ENCODE measurements around the gene ERMP1.

The ERMP1 gene

DNA sequence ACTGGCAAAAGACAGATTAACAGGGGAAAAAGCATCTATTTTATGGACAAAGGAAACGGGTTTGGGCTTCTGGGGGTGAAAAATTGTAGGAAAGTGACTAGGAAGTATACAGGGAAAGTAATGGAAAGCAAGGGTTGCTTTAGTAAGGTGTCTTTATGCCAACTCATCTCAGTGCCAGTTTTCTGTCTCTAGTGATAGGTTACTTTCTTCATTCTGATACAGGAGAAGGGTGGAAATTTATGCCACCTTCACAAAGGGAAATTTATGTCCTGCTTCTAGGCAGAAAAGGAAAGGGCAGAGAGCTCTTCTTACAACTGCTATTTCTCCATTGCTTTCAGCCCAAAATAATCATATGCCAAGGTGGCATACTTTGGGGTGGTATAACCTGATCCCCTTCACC is 20.1 kb upstream of the ERMP1 start:
- DNase-seq, result no peak

DNA sequence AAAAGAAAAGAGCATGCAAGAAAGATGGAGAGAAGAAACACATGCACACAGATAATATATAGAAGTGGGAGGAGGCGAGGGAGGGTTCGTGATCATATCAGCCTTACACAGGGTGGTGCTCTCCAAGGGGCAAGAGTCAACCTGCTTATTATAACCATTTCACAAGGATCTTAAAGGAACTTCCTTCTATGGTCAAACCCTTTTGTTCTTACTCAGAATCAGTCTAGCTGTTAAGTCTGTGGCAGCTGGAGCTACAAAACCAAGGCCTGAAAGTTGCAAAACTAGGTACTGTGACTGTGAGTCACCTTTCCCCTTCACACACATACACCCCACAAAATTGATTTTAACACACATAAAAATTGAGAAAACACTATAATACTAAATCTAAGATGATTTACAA is 18.5 kb upstream of the ERMP1 start:
- peak; percentile 24 for DNase-seq

DNA sequence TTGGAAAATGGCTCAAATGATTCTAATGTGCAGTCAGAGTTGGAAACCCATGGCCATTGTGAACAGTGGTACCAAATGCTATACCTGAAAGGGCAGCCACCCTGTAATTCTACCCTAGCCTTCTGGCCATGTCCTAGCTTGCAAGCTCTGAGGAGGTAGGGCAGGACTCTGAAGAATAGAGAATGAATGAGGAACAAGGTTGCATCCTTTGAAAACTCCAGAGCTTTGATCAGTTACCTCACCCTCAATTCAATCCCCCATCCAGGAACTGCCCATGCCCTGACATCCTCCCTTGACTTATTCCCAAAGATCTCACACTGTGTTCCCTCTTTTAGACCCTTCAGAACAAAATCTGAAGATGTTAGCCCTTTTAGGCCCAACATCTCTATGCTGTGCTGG is 17.8 kb upstream of the ERMP1 start:
- DNase-seq, result no peak

DNA sequence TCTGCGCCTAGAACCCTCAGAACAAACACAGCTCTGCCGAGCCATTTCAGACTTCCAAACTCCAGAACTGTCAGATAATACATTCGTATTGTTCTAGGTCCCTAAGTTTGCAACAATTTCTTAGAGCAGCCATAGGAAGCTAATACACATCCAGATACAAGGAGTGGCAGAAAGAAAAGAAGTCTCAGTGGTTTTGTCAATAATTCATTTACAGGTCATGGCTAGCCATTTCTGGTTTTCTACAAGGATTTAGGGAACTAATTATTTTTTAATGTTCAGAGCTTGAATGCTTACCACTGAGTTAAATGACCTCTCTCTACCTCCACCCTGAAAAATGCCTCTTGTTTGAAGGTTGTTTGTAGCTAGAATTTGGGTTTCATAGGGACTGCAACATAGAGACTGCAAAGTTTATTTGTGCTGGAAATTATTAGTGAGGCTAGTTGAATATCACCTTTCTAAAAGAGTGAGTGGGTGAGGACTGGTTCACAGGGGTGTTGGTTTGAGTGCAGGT is 15.5 kb upstream of the ERMP1 start:
- DNase-seq, result no peak

DNA sequence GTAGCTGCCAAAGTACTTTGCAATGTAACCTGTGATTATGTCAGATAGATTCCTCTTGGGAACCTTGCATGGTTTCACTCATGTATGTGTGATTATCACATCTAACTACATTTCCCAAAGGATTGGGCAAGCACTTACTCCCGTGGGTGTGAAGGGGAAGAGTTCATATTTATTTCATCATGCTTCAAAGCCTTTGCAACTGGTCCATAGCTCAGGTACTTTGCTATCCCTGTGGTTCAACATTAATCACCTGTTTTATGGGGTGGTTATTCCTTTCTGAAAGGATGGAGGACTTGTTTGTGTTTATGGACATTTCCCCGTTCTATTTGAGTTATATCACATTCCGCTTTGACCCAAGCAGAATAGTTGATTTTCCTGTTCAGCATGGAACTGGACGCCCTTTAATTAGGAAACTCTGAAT is 13.6 kb upstream of the ERMP1 start:
- no peak for DNase-seq

DNA sequence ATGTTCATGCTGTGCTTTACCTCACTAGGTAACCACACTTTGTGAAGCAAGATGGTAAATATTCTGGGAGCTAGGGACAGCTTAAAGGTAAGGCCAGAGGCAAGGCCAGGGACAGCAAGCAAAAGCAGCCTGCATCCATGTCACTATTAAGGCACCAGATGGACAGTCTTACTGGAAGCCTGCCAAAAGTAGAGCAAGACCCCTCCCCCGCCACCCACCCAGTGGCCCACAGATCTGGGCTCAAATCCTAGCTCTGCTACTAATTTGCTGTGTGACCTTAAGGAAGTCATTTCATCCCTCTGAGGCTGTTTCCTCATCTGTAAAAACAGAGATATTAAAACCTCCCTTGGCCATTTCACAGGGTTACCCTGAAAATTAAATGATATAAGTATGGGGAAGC is 13.2 kb upstream of the ERMP1 start:
- DNase-seq, result no peak

DNA sequence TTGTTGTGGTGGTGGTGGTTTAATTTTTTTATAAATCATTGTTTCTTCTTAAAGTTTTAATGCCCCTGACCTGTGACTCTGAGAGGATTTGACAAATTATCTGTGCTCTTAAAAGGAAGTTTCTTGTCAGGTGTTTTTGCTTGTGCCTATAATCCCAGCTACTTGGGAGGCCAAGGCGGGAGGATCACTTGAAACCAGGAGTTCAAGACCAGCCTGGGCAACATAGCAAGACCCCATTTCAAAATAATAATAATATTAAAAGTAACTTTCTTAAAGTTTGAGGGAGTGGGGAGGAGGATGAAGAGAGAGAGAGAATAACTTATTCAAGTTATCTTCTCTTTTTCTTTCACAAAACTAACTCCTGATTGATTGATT is 12.2 kb upstream of the ERMP1 start:
- no peak for DNase-seq

DNA sequence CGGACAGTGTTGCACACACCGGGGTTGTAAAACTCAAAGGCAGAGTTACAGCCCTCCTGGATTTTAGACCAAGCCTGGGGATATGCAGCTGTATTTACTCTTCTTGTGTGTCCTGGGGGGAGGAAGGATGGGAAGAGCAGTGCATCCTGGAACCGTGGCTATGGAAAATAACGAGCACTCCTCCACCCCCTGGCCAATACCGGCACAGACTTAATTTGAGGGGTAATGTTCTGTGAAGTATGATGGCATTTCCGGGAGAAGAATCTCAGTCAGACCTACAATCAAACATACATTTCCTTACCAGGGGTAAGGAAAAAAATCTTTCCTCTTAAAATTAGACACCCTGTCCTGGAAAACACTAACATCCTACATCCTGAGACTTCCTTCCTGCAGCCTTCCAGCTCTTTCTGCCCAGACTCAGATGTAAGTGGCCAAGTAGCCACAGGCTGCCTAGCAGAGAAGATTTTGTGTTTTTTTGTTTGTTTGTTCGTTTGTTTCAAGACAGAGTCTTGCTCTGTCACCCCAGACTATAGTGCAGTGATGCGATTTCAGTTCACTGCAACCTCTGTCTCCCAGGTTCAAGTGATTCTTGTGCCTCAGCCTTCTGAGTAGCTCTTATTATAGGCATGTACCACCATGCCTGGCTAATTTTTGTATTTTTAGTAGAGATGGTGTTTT is 11.0 kb upstream of the ERMP1 start:
- DNase-seq, result no peak

DNA sequence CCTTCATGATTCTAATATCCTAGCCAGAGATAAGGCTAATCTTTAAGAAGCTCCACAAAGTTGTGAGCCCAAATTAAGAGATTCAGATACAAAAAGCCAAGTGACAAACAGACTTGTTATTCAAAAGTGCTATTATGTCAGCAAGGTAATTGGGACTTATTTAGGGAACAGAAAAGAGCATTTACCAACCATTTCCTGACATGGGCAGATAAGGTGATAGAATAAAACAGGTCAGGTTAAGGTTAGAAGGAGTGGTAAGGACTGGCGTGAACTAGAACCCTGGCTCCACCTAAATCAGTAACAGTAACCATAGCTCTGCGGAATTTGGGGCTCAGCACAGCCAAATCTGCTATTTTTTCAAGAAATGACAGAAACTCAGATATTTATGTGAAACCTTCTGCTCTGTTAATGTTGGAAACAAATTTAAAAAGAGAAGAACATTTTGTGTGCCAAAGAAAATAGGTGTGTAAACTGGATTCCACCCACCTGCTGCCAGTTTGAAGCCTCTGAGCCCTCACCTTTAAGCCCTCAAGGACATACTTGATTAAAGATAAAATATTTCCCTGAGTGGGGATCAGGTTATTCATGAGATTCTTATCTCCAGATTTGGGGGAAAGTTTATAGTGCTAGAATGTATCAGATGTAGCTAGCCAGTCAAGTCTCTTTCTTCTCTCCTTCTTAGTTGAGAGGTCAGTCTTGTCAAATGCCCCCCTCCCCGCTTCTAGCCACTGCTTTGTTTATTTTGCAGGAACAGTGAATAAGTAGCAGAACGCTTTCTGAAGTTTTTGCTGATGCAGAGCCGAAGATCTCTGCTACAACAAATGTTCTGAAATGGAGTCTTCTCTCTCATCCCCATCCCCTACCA is 10.2 kb upstream of the ERMP1 start:
- DNase-seq, result no peak

DNA sequence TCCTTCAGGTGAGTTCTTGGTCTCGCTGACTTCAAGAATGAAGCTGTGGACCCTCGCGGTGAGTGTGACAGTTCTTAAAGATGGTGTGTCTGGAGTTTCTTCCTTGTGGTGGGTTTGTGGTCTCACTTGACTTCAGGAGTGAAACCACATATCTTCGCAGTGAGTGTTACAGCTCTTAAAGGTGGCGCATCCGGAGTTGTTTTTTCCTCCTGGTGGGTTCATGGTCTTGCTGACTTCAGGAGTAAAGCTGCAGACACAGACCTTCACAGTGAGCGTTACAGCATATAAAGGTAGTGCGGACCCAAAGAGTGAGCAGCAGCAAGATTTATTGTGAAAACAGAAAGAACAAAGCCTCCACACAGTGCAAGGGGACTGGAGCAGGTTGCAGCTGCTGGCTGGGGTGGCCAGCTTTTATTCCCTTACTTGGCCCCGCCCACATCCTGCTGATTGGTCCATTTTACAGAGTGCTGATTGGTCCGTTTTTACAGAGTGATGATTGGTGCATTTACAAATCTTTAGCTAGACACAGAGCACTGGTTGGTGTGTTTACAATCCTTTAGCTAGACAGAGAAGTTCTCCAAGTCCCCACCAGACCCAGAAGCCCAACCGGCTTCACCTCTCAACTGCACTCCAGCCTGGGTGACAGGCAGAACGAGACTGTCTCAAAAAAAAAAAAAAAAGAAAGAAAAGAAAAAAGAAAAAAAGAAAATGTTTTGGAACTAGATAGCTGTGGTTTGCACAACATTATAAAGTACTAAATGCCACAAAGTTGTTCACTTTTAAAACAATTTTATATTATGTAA is 9.1 kb upstream of the ERMP1 start:
- DNase-seq, result peak; percentile 56

DNA sequence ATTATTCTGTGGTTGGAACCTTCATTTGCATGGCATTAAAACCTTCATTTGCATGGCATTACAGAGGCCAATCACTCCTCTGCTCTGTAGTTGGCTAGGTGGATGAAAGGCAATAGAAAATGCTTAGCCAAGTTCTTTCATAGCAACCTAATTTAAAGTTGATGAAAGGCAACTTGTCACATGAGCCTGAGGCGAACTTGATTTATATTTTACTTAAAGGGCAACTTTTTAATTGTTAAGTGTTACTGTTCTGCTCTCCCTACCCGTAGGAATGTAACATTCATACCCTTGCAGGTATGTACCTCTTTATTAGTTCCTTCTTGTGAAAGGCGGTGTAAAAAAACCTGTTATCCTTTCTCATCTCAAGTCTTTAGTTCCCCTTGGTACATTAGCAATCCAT is 7.9 kb upstream of the ERMP1 start:
- no peak for DNase-seq

DNA sequence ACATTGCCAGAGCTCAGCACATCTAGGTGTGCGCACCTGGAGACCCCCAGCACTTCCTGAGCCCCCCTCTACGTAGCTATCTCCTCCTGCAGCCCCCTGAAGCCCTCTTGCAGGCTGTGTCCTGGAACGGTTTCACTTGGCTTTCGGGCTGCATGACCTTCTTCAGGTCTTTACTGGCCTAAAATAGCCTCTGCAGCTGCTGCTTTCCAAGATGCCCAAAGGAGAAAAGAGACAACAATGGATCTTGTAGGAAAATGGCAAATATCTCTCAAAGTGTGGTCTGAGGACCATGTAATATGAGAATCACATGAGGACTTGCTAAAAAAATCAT is 6.6 kb upstream of the ERMP1 start:
- DNase-seq, result no peak

DNA sequence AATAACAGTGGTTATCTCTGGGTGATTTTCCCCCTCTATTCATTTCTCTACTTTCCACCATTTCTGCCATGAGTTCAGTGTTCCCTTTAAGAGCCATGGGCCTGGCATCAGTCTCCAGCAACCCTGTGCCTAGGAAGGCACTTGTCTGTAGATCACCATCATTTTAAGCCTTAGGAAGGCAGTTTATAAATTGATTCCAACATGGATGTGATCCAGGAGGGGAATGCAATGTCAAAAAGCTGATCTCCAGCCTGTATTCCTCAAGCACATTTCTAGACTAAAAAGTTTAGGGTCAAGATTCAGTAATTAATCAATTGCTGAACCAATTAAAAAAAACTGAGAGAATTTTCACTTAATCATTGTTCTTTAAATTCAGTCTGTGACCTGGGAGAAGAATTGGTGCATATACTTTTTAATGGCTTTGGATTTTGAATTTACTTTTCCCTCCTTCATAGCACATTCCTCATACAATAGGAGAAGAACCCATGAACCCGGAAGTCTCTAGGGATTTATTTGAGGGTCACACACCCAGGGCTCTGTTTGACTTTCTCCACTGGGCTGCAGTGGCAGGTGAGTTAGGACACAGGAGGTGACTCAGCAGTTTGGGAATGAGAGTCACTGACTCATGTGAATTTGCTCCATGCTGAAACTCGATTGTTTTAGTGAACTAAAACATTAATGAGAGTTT is 6.1 kb upstream of the ERMP1 start:
- DNase-seq, result no peak

DNA sequence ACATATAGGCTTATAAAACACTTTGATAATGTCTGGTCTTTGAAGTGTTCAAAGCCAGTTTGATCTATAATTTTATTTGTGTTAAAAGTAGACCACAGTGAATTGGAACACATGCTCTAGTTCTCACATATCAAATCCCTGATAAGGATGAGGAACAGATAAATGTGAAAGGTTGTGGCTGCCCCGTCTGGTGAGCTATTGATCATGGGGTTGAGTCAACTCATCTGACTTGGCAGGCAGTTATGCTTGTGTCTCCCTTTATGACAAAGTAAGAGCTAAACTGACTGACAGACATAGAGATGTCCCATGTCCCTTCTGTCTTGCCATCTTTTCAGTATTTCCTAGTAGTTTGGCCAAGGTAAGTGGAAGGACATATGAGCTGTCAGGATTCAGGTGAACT is 2.9 kb upstream of the ERMP1 start:
- no peak for DNase-seq

DNA sequence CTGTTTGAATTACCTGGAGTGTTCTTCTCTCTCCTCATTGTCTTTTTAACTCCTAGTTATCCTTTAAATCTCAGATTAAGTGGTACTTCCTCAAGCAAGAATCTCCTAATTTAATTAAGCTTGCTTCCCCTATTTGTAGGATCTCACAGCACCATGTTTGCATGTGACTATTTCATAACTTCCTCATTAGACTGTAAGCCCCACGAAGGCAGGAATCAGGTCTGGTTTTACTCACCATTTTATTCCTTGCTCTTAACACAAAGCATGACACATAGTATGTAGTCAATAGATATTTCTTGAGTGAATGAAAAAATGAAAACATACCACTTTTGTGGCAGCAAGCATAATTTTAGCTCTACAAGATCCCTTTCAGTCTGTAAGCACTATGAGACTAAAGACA is 1.3 kb upstream of the ERMP1 start:
- DNase-seq, result no peak

DNA sequence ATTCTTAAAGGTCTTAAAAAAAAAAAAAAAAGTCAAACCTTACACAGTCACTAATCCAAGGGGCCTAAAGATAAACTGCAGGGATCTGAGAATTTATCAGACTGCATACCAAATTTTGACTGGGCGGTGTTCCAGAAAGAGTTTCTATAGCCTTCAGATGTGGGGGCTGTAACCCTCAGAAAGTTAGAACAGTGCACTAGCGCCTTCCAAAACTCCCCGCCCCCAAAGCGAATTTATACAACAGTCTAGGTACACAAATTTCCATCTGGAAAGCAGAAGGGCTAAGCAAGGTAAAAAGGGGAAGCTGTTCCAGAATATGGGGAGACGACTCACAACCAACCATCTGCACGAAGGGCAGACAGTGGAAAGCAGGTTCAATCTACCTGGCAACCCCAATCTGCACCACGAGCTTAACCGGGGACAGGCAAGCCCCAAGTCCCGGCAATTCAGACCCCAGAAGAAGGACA is 813 bp downstream of the ERMP1 start:
- no peak for DNase-seq

DNA sequence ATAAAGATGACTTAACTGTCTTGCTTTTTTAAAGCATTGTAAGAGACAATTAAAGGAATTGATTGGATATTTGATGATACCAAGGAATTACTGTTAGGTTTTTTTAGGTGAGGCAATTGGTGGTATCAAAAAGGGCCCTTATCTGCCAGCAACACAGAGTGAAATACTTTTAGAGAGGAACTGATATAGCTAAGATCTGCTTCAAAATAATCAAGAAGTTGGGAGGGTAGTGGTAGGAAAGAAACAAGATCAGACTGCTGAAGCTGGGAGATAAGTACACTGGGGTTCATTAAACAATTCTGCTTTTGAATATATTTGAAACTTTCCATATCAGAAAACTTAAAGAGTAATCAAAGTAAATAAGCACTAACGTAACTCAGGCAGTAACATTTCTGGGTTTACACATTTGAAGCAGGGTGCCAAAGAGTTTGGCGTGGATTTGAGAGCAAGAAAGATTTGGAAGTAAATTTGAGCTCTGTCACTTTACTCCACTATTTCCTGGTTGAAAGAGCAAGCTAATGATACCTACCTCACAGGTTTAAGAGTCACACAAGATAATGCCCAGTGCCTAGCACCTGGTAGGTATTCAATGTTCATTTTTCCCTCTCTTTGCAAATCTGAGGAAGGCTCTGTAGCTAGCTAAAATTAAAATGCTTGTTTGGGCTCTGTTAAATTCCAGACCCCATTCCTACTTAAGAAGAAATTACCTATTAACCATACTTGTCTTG is 6.9 kb downstream of the ERMP1 start:
- no peak for DNase-seq

DNA sequence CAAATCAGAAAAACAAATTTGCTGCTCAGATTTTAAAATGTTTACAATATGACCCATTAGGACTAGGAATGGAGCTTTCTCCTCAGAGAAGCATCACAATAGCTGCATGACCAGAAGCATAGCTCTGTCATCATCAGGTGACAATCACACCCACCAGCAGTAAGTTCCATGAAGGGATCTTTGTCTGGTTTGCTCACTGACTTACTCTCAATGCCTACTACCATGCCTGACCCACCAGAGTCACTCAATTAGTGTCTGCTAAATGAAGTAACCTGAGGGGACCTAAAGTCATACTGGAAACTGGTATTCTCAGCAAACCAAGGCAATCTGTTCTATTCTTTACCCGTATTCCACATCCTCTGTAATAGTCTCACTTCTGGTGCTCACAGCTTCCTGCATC is 7.7 kb downstream of the ERMP1 start:
- DNase-seq, result no peak

DNA sequence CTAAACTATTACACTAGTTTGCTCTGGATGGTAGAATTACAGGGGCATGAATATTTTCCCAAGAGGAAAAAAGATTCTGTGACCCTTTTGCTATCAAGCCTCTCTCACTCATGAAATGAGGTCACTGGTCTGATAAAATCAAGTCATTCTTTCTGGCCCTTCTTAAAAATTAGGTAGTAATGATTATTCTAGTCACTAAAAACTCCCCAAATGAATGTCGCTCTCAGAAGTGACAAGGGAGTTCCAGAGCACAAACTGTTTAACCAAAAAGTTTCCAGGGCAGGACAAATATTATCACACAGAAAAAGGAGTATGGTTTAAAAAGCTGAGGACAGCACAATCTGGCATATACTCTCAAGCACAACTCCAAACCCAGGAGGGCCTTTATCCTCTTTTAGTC is 12.5 kb downstream of the ERMP1 start:
- no peak for DNase-seq

DNA sequence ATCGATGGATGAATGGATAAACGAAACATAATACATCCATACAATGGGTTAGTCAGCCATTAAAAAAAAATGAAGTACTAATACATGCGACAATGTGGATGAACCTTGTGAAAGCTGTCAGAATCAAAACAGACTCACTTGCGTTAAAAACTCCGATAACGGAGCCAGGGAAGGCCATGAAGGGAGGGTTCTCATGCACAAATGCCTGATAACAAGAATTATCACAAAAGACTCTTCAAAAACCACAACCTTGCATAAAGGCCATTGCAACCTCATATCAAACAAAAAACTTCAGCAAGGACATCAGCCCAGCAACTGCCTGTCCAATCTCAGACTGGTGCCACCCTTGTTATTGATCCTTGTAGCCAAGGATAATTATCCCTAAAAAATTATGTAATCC is 13.7 kb downstream of the ERMP1 start:
- DNase-seq, result no peak

DNA sequence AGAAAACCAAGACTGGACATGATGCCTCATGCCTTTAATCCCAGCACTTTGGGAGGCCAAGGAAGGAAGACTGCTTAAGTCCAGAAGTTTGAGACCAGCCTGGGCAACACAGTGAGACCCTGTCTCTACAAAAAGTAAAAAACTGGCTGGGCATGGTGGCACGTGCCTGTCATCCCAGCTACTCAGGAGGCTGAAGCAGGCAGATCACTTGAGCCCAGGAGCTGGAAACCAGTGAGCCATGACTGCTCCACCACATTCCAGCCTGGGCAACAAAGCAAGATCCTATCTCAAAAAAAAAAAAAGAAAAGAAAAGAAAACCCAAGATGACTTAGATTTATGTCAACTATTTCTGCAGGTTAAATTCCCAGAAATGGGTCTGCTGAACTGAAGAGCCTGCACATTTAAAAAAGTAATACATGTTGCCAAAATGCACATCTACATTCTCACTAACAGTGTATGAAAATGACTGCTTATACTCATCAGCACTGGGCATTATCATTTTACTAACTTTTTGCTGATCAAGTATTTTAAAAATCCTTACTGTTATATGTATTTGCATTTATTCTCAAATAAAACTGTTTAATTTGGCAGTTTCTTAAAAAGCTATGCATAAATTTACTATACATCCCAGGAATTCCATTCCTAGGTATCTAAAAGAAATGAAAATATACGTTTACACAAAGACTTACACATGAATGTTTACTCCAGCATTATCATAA is 14.3 kb downstream of the ERMP1 start:
- no peak for DNase-seq

DNA sequence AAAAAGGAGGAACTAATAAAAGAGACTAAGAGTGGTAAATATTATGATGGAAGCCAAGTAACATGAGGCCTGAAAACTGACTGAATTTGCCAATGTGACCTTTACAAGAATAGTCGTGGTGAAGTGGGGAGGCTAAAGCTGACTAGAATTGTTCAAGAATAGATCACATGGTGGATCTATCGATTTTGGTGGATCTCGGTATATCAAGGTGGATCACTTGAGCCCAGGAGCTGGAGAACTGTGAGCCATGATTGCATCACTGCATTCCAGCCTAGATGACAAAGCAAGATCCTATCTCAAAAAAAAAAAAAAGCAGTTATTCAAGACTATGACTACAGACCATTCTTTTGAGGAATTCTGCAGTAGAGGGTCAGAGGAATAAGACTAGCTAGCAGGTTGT is 15.1 kb downstream of the ERMP1 start:
- no peak for DNase-seq
